Stimulated activated CD4-positive, alpha-beta T cell treated with anti-CD3 and anti-CD28 coated beads, Interleukin-2, amount 100 ng/mL, for 24 hours (primary cell): ENCODE data around the gene CCDC9.
"Not testable (repeated sequence)": the region's sequence is repeated elsewhere in the genome, so short reads cannot be mapped to it uniquely, and the experiment has no call there.

Experiments used
- DNase-seq, 2 donors: peaks; one replicate each; pipeline ENCODE4 v3.0.0-alpha.2; 2020

CCDC9 gene

GRCh38 chr19:47232422-47233211, 23.7 kb upstream of the CCDC9 start:
- DNase-seq: no peak

- DNase-seq: no peak
Measured at GRCh38 chr19:47236072-47236675, 20.2 kb upstream of the CCDC9 start.

GRCh38 chr19:47239152-47239551, 17.2 kb upstream of the CCDC9 start:
- DNase-seq: no peak

- DNase-seq: peak; percentile 57 to 58
Measured at GRCh38 chr19:47239610-47240296, 16.6 kb upstream of the CCDC9 start.

GRCh38 chr19:47240556-47240955, 15.8 kb upstream of the CCDC9 start:
- no peak for DNase-seq

GRCh38 chr19:47240996-47241918, 15.1 kb upstream of the CCDC9 start:
- DNase-seq: peak; percentile 82 to 88

GRCh38 chr19:47241919-47242577, 14.3 kb upstream of the CCDC9 start:
- DNase-seq: no peak

GRCh38 chr19:47243364-47243775, 13.0 kb upstream of the CCDC9 start:
- no peak for DNase-seq

- DNase-seq: peak; percentile 90 to 92
Measured at GRCh38 chr19:47243776-47244547, 12.4 kb upstream of the CCDC9 start.

- peak; percentile 88 to 89 for DNase-seq
Measured at GRCh38 chr19:47247308-47247990, 8.9 kb upstream of the CCDC9 start.

GRCh38 chr19:47253016-47253415, 3.3 kb upstream of the CCDC9 start:
- not testable (repeated sequence) for DNase-seq

GRCh38 chr19:47253467-47253881, 2.9 kb upstream of the CCDC9 start:
- DNase-seq: no peak

GRCh38 chr19:47253970-47254369, 2.4 kb upstream of the CCDC9 start:
- DNase-seq: no peak

GRCh38 chr19:47256693-47257410, 527 bp downstream of the CCDC9 start:
- DNase-seq: peak; percentile 100

- DNase-seq: no peak
Measured at GRCh38 chr19:47257411-47258169, 1.3 kb downstream of the CCDC9 start.

GRCh38 chr19:47258434-47258833, 2.1 kb downstream of the CCDC9 start:
- no peak for DNase-seq

- no peak for DNase-seq
Measured at GRCh38 chr19:47258895-47259555, 2.7 kb downstream of the CCDC9 start.

- DNase-seq: no peak
Measured at GRCh38 chr19:47260476-47260875, 4.2 kb downstream of the CCDC9 start.
